ENCODE measurements around the gene HYAL4.
A peak's percentile ranks its signal among the peaks of the same experiment; 100 is the strongest.
"Not testable (repeated sequence)": the region's sequence is repeated elsewhere in the genome, so short reads cannot be mapped to it uniquely, and the experiment has no call there.

HYAL4 gene, protein sequence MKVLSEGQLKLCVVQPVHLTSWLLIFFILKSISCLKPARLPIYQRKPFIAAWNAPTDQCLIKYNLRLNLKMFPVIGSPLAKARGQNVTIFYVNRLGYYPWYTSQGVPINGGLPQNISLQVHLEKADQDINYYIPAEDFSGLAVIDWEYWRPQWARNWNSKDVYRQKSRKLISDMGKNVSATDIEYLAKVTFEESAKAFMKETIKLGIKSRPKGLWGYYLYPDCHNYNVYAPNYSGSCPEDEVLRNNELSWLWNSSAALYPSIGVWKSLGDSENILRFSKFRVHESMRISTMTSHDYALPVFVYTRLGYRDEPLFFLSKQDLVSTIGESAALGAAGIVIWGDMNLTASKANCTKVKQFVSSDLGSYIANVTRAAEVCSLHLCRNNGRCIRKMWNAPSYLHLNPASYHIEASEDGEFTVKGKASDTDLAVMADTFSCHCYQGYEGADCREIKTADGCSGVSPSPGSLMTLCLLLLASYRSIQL

DNA sequence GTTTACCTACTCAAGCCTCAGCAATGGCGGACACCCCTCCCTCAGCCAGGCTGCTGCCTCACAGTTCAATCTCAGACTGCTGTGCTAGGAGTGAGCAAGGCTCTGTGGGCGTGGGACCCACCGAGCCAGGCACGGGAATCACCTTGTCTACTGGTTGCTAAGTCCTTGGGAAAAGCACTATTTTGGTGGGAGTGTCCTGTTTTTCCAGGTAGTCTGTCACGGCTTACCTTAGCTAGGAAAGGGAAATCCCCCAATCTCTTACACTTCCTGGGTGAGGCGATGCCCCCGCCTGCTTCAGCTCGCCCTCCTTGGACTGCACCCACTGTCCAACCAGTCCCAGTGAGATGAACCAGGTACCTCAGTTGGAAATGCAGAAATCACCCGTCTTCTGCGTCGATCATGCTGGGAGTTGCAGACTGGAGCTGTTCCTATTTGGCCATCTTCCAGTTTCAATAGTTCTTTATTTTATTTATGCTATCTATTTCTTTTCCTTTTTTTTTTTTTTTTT is at the start of gene HYAL4:
HYAL4 (plus strand) TSS at position 458 of the 508 bp plus-strand sequence. CDS start 23,105 bp downstream, outside the sequence.
- no peak for DNase-seq (ENCODE audit: low spot score)

DNA sequence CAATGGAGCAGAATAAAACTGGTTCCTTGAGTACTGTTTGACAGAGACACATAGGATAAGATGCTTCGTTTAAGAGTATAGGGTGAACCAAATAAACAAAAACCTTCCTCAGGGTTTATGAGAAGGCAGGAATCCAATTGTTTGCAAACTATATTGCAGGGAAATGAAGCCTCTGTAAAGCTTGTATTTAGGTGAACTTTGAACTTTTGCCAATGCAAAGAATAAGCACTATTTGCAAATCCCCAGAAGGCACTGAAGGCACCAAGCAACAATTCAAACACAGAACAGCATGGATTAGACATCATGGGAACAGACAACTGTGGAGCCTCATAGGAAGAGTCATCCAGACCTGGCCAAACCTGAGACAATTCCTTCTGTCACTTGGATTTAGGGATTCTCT is 49.1 kb upstream of the HYAL4 start:
- DNase-seq (ENCODE audit: low spot score): no peak

DNA sequence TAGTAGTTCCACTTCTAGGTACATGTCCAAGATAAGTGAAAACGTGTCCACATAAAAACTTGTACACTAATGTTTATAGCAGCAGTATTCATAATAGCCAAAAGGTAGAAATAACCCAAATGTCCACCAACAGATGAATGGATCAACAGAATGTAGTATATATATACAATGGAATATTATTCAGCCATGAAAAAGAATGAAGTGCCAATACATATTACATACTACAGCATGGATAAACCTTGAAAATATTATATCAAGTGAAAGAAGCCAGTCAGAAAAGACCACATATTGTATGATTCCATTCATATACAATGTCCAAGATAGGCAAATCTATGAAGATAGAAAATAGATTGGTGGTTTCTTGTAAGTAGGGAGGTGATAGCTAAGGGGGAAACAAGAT is 48.4 kb upstream of the HYAL4 start:
- DNase-seq (ENCODE audit: low spot score): no peak

DNA sequence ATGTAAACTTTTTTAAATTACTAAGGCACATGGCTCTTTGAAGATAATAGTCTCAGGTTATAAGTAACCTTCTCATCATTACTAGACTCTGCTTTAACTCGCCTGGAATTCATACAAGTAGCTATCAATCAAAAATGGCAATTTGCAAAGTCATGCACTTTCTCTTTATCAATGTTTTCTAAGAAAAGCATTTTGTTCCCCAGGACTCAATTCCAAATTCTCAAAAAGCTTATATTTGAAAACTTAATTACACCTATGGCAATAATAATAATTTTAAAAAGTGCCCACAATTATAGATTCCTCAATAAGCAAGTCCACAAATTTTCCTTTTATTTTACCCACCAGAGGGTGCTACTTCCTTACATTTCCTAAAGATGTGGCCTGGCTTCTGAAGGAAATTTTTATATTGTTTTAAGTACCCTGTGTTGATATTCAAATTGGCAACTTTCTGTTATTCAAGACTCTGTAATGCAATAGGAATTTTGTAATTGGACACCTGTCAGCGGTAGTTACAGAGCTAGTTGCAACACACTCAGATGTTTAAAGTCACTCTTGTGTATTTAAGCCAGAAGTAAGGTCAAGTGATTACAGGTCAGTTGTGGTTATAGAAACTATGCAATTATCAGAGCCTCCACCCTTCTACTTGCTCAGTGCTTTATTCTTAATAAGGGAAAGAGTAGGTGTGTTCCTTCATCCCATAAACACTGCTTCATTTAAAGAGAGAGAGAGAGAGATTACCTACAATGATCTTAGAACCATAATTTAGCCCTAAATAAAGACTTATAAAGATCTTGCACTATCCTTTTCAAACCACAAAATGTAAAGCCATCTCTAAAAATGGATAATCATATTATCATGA is 47.1 kb upstream of the HYAL4 start:
- peak; percentile 92 for DNase-seq (ENCODE audit: low spot score)

DNA sequence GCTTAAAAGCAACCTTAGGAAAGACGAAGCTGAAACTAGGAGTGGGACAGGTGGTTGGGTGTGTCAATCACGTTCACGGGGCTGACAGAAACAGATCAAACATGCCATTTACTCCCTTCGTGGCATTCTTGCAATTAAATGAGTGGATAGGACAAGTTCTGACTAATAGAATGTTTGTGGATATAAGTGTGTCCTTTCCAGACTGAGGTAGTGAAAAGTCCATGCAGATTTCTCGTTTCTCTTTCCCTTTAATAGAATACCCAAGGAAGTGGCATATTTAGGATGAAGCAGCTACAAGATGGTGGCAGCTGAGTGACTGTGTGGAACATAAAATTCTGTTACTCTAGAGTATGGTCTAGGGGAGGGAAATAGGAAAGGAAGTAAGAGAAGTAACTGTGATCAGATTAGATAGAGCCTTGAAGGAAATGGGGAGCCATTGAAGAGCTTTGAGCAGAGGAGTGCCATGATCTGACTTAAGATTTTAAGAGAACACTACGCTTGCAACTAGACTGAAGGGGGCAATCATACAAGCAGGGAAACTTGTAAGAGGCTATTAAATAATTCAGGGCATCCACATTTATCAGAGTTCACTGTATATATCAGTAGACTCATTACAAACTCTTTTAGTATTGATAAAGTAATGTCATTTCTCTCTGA is 46.3 kb upstream of the HYAL4 start:
- DNase-seq (ENCODE audit: low spot score): peak; percentile 20

DNA sequence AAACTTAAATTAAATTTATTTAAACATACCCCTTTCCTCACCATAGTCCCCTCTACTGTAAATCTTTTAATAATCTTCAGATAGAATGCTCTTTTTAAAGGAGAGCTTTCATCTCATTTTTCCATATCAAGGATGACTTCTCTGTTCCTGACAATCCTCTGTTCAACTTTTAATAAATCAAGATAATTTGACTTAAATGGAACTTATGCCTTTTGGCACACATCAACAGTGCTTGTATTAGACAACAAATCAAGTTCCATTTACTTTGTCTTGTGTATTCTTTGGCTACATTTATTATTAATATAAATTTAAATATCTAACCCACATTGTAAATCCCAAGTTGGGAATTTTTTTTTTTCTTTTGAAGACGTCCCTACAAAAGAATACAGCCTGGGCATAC is 42.7 kb upstream of the HYAL4 start:
- DNase-seq (ENCODE audit: low spot score): no peak

DNA sequence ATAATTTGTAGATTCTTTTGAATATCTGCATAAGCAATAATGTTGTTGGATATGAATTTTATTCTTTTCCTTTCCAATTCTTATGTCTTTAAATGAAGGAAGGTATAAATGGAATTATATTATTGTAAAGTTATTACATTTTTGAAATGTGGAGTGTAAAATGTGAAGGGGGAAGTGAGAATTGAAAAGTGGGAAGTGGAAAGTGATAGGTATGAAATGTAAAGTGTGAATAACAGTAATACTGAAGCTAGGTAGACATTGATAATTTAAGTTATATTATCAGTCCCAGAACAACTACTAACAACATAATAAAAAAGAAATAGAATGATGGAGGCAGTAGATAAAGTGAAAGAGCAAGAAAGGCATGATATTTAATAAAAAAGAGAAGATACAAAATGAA is 39.7 kb upstream of the HYAL4 start:
- DNase-seq (ENCODE audit: low spot score): no peak

DNA sequence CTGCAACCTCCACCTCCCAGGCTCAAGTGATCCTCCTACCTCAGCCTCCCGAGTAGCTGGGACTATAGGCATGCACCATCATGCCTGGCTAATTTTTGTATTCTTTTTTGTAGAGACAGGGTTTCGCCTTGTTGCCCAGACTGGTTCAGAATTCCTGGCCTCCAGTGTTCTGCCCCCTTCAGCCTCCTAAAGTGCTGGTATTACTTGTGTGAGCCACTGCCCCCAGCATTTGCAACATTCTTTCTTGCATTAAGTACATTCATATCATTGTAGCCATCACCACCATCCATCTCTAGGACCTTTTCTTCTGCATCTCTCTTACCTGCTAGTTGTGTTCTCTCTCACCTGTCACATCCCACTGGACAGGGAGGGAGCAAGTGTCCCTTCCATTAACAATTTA is 35.5 kb upstream of the HYAL4 start:
- no peak for DNase-seq (ENCODE audit: low spot score)

DNA sequence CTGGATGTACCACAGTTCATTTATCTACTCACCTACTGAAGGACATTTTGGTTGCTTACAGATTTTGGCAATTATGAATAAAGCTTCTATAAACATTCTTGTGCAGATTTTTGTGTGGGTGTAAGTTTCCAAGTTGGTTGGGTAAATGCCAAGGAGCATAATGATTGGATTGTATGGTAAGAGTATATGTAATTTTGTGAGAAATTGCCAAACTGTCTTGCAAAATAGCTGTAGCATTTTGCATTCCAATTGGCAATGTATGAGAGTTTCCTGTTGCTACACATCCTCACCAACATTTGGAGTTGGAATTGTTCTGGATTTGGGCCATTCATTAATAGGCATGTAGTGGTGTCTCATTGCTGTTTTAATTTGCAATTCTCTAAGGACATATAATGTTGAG is 33.9 kb upstream of the HYAL4 start:
- no peak for DNase-seq (ENCODE audit: low spot score)

DNA sequence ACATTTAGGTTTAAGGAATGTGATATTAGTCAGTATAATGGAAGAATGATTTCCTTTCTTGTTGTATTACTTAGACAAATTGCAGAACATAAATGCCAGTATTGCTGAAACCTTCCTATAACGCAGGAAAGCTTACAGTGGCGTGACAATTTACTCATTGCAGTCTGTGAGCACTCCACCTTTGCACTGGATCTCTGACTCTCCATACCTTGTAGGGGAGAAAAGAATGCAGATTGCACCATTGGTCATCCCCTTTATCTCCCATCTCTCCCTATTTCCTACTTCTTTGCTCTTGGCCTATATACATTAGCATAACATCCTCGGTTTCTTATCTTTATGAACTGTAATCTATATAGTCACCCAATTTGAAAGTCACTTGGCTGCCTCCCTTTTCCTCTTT is 28.1 kb upstream of the HYAL4 start:
- no peak for DNase-seq (ENCODE audit: low spot score)

DNA sequence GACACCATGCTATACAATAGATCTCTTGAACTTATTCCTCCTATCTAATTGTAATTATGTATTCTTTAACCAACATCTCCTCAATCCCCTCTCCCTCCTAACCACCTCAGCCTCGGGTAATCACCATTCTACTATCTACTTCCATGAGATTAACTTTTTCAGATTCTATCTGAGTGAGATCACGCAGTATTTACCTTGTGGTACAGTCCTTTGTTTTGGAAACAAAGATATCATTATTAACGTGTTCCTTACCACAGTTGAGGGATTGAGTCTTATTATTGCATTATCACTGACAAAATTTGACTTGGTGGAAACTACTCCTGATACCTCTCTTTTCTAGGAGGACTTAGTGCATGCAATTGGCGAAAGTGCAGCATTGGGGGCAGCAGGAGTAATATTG is 26.0 kb upstream of the HYAL4 start:
- DNase-seq (ENCODE audit: low spot score): no peak

DNA sequence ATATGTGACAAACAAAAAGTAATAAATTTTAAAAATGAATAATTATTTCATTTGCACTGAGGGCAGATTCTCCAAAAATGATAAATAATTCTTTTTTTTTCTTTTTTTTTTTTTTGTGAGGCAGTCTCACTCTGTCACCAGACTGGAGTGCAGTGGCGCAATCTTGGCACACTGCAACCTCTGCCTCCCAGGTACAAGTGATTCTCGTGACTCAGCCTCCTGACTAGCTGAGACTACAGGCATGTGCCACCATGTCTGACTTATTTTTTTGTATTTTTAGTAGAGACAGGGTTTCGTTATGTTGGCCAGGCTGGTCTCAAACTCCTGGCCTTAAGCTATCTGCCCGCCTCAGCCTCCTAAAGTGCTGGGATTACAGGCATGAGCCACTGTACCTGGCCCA is 25.2 kb upstream of the HYAL4 start:
- not testable (repeated sequence) for DNase-seq (ENCODE audit: low spot score)

DNA sequence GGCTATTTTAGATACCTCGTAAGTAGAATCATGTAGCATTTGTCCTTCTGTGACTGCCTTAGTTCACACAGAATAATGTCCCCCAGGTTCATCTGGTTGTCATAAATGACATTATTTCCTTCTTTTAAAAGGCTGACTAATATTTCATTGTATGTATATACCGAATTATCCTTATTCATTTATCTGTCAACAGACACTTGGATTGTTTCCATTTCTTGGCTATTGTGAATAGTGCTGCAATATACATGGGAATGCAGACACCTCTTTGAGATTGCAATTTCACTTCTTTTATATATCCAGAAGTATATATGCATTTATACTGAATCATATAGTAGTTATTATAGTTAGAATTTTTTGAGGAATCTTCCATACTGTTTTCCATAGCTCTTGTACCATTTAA is 24.1 kb upstream of the HYAL4 start:
- DNase-seq (ENCODE audit: low spot score): no peak

DNA sequence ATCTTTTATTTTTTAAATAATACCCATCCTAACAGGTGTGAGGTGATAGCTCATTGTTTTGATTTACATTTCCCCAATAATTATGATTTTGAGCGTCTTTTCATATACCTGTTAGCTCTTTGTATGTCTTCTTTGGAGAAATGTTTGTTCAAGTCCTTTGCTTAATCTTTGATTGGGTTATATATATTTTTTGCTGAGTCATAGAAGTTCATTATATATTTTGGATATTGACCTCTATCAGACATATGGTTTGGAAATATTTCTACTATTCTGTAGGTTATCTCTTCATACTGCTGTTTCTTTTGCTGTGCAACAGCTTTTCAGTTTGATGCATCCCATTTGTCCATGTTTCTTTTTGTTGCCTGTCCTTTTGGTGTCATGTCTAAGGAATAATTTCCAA is 23.6 kb upstream of the HYAL4 start:
- no peak for DNase-seq (ENCODE audit: low spot score)

DNA sequence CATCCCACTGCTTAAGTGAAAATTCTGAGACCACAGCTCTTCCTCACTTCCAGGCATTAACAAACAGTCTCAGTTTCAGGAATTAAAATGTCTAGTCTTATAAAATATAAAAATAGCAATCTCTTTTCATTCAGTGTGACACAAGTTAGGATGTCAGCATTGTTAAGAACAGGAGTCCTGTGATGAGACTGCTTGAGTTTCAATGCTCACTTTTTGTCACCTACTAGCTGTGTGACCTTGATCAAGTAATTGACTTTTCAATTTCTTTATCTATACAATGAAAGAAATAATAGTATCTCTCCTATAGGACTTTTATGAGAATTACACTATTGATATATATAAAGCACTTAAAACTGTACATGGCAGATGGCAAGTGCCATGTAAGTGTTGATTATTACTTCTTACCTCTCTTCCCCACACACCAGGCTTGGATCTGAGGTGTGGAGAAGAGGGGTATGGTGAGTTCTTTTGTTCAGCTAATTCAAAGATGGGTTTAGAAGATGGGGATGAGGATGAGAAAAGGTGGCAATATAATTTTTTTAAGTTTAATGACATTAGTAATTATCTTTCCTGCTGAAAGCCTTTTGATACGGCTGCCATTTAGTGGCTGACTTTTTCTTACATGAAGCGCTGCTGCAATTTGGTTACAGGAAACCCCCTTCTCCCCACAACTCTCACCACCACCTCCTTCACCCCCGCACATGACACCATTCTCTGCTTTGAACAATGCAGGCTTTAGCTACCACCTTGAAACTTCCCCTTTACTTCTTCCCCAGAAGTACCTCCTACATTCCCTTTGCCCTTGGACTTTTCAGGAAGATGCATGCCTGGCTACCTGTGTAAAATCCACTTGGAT is 20.8 kb upstream of the HYAL4 start:
- no peak for DNase-seq (ENCODE audit: low spot score)

DNA sequence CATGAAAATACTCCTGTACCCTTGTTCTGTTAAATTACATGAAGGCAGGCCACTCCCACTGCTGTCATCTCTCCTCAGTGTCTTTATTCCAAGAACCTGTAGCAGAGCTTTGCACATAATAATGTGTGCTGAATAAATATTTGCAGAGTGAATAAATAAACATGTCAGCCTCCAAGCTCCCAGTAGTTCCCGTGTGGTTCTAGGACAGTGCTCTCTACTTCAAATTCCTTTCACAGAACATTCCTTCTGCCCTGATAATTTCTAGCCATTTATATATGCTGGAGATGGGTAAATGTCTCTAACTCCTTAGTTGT is 20.3 kb upstream of the HYAL4 start:
- no peak for DNase-seq (ENCODE audit: low spot score)

DNA sequence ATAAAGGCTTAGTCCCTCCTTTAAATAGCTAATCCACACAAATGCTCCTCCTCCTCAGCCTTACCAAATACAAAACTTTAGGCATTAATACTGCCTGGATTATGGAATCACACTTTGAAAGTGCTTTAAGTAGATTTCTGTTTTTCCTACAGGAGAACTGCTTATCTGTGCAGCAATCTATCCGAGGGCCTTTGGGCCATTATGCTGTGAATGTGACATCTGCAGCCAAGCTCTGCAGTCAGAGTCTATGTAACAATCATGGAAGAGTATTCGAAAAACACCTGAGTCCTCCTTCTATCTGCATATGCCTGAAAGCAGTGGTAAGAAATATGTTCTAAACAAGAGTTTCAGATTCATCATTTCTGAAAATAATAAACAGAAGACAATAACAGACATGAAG is 16.2 kb upstream of the HYAL4 start:
- no peak for DNase-seq (ENCODE audit: low spot score)

DNA sequence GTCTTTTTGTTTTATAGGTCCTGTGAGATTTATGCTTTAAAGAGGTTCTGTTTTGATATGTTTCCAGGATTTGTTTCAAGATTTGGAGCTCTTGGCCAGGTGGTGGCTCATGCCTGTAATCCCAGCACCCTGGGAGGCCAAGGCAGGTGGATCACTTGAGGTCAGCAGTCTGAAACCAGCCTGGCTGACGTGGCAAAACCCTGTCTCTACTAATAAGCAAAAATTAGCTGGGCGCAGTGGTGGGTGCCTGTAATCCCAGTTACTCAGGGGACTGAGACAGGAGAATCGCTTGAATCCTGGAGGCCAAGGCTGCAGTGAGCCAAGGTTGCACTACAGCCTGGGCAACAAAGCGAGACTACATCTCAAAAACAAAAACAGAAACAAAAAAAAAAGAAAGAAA is 8.3 kb upstream of the HYAL4 start:
- no peak for DNase-seq (ENCODE audit: low spot score)

DNA sequence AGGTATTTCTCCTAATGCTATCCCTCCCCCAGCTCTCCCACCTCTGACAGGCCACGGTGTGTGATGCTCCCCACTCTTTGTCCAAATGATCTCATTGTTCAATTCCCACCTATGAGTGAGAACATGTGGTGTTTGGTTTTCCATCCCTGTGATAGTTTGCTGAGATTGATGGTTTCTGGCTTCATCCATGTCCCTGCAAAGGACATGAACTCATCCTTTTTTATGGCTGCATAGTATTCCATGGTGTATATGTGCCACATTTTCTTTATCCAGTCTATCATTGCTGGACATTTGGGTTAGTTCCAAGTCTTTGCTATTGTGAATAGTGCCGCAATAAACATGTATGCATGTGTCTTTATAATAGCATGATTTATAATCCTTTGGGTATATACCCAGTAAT is 5.9 kb upstream of the HYAL4 start:
- not testable (repeated sequence) for DNase-seq (ENCODE audit: low spot score)

DNA sequence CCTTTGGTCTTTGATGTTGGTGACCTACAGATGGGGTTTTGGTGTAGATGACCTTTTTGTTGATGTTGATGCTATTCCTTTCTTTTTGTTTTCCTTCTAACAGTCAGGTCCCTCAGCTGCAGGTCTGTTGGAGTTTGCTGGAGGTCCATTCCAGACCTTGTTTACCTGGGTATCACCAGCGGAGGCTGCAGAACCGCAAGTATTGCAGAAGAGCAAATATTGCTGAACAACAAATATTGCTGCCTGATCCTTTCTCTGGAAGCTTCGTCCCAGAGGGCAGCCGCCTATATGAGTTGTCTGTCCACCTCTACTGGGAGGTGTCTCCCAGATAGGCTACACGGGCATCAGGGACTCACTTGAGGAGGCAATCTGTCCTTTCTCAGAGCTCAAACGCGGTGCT is 827 bp upstream of the HYAL4 start:
- not testable (repeated sequence) for DNase-seq (ENCODE audit: low spot score)

DNA sequence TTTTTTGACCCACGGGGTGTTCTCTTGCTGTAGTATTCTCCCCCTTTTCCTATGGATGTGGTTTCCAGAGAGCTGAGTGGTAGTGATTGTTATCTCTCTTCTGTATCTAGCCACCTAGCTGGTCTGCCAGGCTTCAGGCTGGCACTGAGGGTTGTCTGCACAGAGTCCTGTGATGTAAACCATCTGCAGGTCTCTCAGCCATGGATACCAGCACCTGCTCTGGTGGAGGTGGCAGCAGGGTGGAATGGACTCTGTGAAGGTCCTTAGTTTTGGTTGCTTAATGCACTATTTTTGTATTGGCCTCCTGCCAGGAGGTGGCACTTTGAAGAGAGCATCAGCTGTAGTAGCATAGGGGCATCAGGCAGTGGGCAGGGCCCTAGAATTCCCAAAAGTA is 851 bp downstream of the HYAL4 start:
- DNase-seq (ENCODE audit: low spot score): no peak
